Measurements from ENCODE around the gene AP1G2. TPM values are rescaled to one million over a fixed set of nuclear protein-coding genes. Genes with fewer than 3 reads are reported as not detected.

AP1G2 gene
- total RNA-seq, 2 experiments from 2014 or later: 205 to 216 TPM

- CTCF ChIA-PET: interaction anchor here (1.0 to 1.8 kb wide), 2 partner anchors 11 to 35 kb away, joined by 3 to 13 read pairs; no protein-coding TSS in a partner anchor
- H3K9me3 Mint-ChIP-seq: no peaks in the 10 kb centered on the region
- no peak for DNase-seq
- H3K27me3 Mint-ChIP-seq (ENCODE audit: low read depth): no peaks in the 10 kb centered on the region
- no peak overlapping the region for H3K27ac Mint-ChIP-seq
- intact Hi-C loops (cut with micrococcal nuclease): no loop called here
- H3K4me1 Mint-ChIP-seq (ENCODE audit: low read depth): peaks cover 4% of the 10 kb centered on the region
- no peaks in the 10 kb centered on the region for H3K36me3 Mint-ChIP-seq (ENCODE audit: low read depth)
- no peak overlapping the region for H3K4me3 Mint-ChIP-seq
These were observed 39.0 kb downstream of the AP1G2 start for GRCh38 chr14:23528555-23528954.

GRCh38 chr14:23525611-23526010, 42.0 kb downstream of the AP1G2 start:
- Mint-ChIP-seq H3K9me3 (no peaks in the 10 kb centered on the region), H3K27me3 (ENCODE audit: low read depth) (no peaks in the 10 kb centered on the region), H3K4me3 (no peak overlapping the region), H3K36me3 (ENCODE audit: low read depth) (no peaks in the 10 kb centered on the region), H3K27ac (no peak overlapping the region), H3K4me1 (ENCODE audit: low read depth) (no peaks in the 10 kb centered on the region)
- intact Hi-C loops (cut with micrococcal nuclease): no loop called here
- CTCF ChIA-PET: interaction anchor here (1.0 to 1.3 kb wide), 2 partner anchors 13 to 63 kb away, joined by 3 to 6 read pairs; no protein-coding TSS in a partner anchor
- no peak for DNase-seq

GRCh38 chr14:23524954-23525353, 42.6 kb downstream of the AP1G2 start:
- DNase-seq: no peak
- H3K27ac Mint-ChIP-seq: no peak overlapping the region
- H3K36me3 Mint-ChIP-seq (ENCODE audit: low read depth): no peaks in the 10 kb centered on the region
- no peaks in the 10 kb centered on the region for H3K9me3 Mint-ChIP-seq
- no peaks in the 10 kb centered on the region for H3K27me3 Mint-ChIP-seq (ENCODE audit: low read depth)
- no peak overlapping the region for H3K4me3 Mint-ChIP-seq
- H3K4me1 Mint-ChIP-seq (ENCODE audit: low read depth): no peaks in the 10 kb centered on the region
- intact Hi-C loops (cut with micrococcal nuclease): no loop called here
- CTCF ChIA-PET: interaction anchor here (1.3 kb wide), 1 partner anchor 14 kb away, joined by 6 read pairs; no protein-coding TSS in a partner anchor

- no peaks in the 10 kb centered on the region for H3K27me3 Mint-ChIP-seq (ENCODE audit: low read depth)
- DNase-seq: no peak
- H3K4me1 Mint-ChIP-seq (ENCODE audit: low read depth): no peaks in the 10 kb centered on the region
- H3K36me3 Mint-ChIP-seq (ENCODE audit: low read depth): no peaks in the 10 kb centered on the region
- intact Hi-C loops (cut with micrococcal nuclease): no loop called here
- H3K27ac Mint-ChIP-seq: no peak overlapping the region
- CTCF ChIA-PET: no interaction called here
- H3K9me3 Mint-ChIP-seq: no peaks in the 10 kb centered on the region
- no peak overlapping the region for H3K4me3 Mint-ChIP-seq
These were observed 44.2 kb downstream of the AP1G2 start for GRCh38 chr14:23523229-23524016.

GRCh38 chr14:23522643-23523198, 44.9 kb downstream of the AP1G2 start:
- Mint-ChIP-seq H3K36me3 (ENCODE audit: low read depth) (no peaks in the 10 kb centered on the region), H3K4me1 (ENCODE audit: low read depth) (no peaks in the 10 kb centered on the region), H3K4me3 (no peak overlapping the region), H3K27ac (no peak overlapping the region), H3K9me3 (no peaks in the 10 kb centered on the region), H3K27me3 (ENCODE audit: low read depth) (no peaks in the 10 kb centered on the region)
- no peak for DNase-seq
- intact Hi-C loops (cut with micrococcal nuclease): no loop called here
- CTCF ChIA-PET: no interaction called here

- H3K27ac Mint-ChIP-seq: no peak overlapping the region
- no peaks in the 10 kb centered on the region for H3K36me3 Mint-ChIP-seq (ENCODE audit: low read depth)
- no peak for DNase-seq
- no peak overlapping the region for H3K4me3 Mint-ChIP-seq
- no peaks in the 10 kb centered on the region for H3K4me1 Mint-ChIP-seq (ENCODE audit: low read depth)
- no peaks in the 10 kb centered on the region for H3K27me3 Mint-ChIP-seq (ENCODE audit: low read depth)
- no peaks in the 10 kb centered on the region for H3K9me3 Mint-ChIP-seq
- intact Hi-C loops (cut with micrococcal nuclease): no loop called here
- CTCF ChIA-PET: interaction anchor here (1.2 kb wide), 1 partner anchor 13 kb away, joined by 4 read pairs; no protein-coding TSS in a partner anchor
These were observed 45.6 kb downstream of the AP1G2 start for GRCh38 chr14:23521785-23522640.

GRCh38 chr14:23520899-23521533, 46.6 kb downstream of the AP1G2 start:
- H3K27ac Mint-ChIP-seq: no peak overlapping the region
- DNase-seq: no peak
- no peaks in the 10 kb centered on the region for H3K9me3 Mint-ChIP-seq
- H3K36me3 Mint-ChIP-seq (ENCODE audit: low read depth): no peaks in the 10 kb centered on the region
- CTCF ChIA-PET: interaction anchor here (1.2 kb wide), 1 partner anchor 12 kb away, joined by 4 read pairs; no protein-coding TSS in a partner anchor
- no peaks in the 10 kb centered on the region for H3K27me3 Mint-ChIP-seq (ENCODE audit: low read depth)
- H3K4me1 Mint-ChIP-seq (ENCODE audit: low read depth): no peaks in the 10 kb centered on the region
- intact Hi-C loops (cut with micrococcal nuclease): no loop called here
- no peak overlapping the region for H3K4me3 Mint-ChIP-seq

GRCh38 chr14:23518709-23519108, 48.9 kb downstream of the AP1G2 start:
- Mint-ChIP-seq H3K27me3 (ENCODE audit: low read depth) (no peaks in the 10 kb centered on the region), H3K36me3 (ENCODE audit: low read depth) (peaks cover 1% of the 10 kb centered on the region), H3K4me1 (ENCODE audit: low read depth) (no peaks in the 10 kb centered on the region), H3K27ac (no peak overlapping the region), H3K9me3 (no peaks in the 10 kb centered on the region), H3K4me3 (no peak overlapping the region)
- DNase-seq: no peak
- CTCF ChIA-PET: no interaction called here
- intact Hi-C loops (cut with micrococcal nuclease): no loop called here

GRCh38 chr14:23517650-23518326, 49.8 kb downstream of the AP1G2 start:
- Mint-ChIP-seq H3K4me1 (ENCODE audit: low read depth) (no peaks in the 10 kb centered on the region), H3K4me3 (no peak overlapping the region), H3K36me3 (ENCODE audit: low read depth) (peaks cover 3% of the 10 kb centered on the region), H3K27ac (no peak overlapping the region), H3K9me3 (no peaks in the 10 kb centered on the region), H3K27me3 (ENCODE audit: low read depth) (no peaks in the 10 kb centered on the region)
- DNase-seq: no peak
- CTCF ChIA-PET: no interaction called here
- intact Hi-C loops (cut with micrococcal nuclease): no loop called here

GRCh38 chr14:23514644-23514957, 53.0 kb downstream of the AP1G2 start:
- no peak for DNase-seq
- Mint-ChIP-seq H3K4me1 (ENCODE audit: low read depth) (peaks cover 3% of the 10 kb centered on the region), H3K4me3 (no peak overlapping the region), H3K27ac (no peak overlapping the region), H3K9me3 (no peaks in the 10 kb centered on the region), H3K27me3 (ENCODE audit: low read depth) (no peaks in the 10 kb centered on the region), H3K36me3 (ENCODE audit: low read depth) (peaks cover 3% of the 10 kb centered on the region)
- CTCF ChIA-PET: no interaction called here
- intact Hi-C loops (cut with micrococcal nuclease): no loop called here

- H3K36me3 Mint-ChIP-seq (ENCODE audit: low read depth): peaks cover 3% of the 10 kb centered on the region
- no peaks in the 10 kb centered on the region for H3K9me3 Mint-ChIP-seq
- peaks cover 3% of the 10 kb centered on the region for H3K4me1 Mint-ChIP-seq (ENCODE audit: low read depth)
- H3K4me3 Mint-ChIP-seq: no peak overlapping the region
- no peak for DNase-seq
- CTCF ChIA-PET: no interaction called here
- H3K27ac Mint-ChIP-seq: no peak overlapping the region
- intact Hi-C loops (cut with micrococcal nuclease): no loop called here
- H3K27me3 Mint-ChIP-seq (ENCODE audit: low read depth): no peaks in the 10 kb centered on the region
These were observed 53.6 kb downstream of the AP1G2 start for GRCh38 chr14:23513818-23514643.

Measured in activated naive CD4-positive, alpha-beta T cell treated with anti-CD3 and anti-CD28 coated beads for 36 hours (primary cell).